HepG2 (cell line): ENCODE measurements around the gene LAMA5. TPM values are rescaled to one million over a fixed set of nuclear protein-coding genes. Genes with fewer than 3 reads are reported as not detected.

Experiments used
- CBX5 ChIP-seq: sonication (generic); formaldehyde crosslinking; IDR thresholded peaks from 2 replicates; pipeline ENCODE4 v1.4.0; 2020; ENCODE audit warnings: missing genetic modification reagents, borderline replicate concordance
- CENPX ChIP-seq: sonication (generic); formaldehyde crosslinking; IDR thresholded peaks from 2 replicates; pipeline ENCODE4 v1.9.0; 2021; ENCODE audit warnings: mild to moderate bottlenecking, missing genetic modification reagents, moderate library complexity
- FOXC1 ChIP-seq: sonication (generic); formaldehyde crosslinking; IDR thresholded peaks from 2 replicates; pipeline ENCODE4 v1.8.0; 2022; ENCODE audit warnings: mild to moderate bottlenecking, missing genetic modification reagents, borderline replicate concordance
- FOXO1 ChIP-seq: sonication (generic); formaldehyde crosslinking; IDR thresholded peaks from 2 replicates; pipeline ENCODE4 v1.4.0; 2020; ENCODE audit warnings: missing genetic modification reagents
- HDAC2 ChIP-seq: sonication (generic); formaldehyde crosslinking; IDR thresholded peaks from 2 replicates; pipeline ENCODE4 v1.4.0; 2020; ENCODE audit warnings: missing genetic modification reagents
- HES4 ChIP-seq: sonication (generic); formaldehyde crosslinking; IDR thresholded peaks from 2 replicates; pipeline ENCODE4 v1.9.0; 2021; ENCODE audit warnings: mild to moderate bottlenecking, missing genetic modification reagents, borderline replicate concordance
- MED8 ChIP-seq: sonication (generic); formaldehyde crosslinking; IDR thresholded peaks from 2 replicates; pipeline ENCODE4 v1.8.1; 2023; ENCODE audit warnings: mild to moderate bottlenecking, missing genetic modification reagents; ENCODE audit not compliant: insufficient replicate concordance
- MXD4 ChIP-seq: IDR thresholded peaks from 2 replicates; pipeline ENCODE4 v1.6.1; 2016; ENCODE audit warnings: mild to moderate bottlenecking, missing biosample characterization, missing genetic modification reagents
- POGZ ChIP-seq: sonication (generic); formaldehyde crosslinking; IDR thresholded peaks from 2 replicates; pipeline ENCODE4 v1.4.0; 2020; ENCODE audit warnings: mild to moderate bottlenecking, missing genetic modification reagents
- SCMH1 ChIP-seq: sonication (generic); formaldehyde crosslinking; IDR thresholded peaks from 2 replicates; pipeline ENCODE4 v1.9.0; 2021; ENCODE audit warnings: missing genetic modification reagents, mild to moderate bottlenecking, borderline replicate concordance
- SRY ChIP-seq: sonication (generic); formaldehyde crosslinking; IDR thresholded peaks from 2 replicates; pipeline ENCODE4 v1.8.0; 2022; ENCODE audit warnings: mild to moderate bottlenecking, missing genetic modification reagents
- TARDBP ChIP-seq: sonication (generic); formaldehyde crosslinking; IDR thresholded peaks from 2 replicates; pipeline ENCODE4 v1.8.0; 2022; ENCODE audit warnings: mild to moderate bottlenecking, missing genetic modification reagents
- ZNF12 ChIP-seq: sonication (generic); formaldehyde crosslinking; IDR thresholded peaks from 2 replicates; pipeline ENCODE4 v1.5.0; 2020; ENCODE audit warnings: missing genetic modification reagents
- ZNF234 ChIP-seq: sonication (generic); formaldehyde crosslinking; conservative IDR thresholded peaks from 2 replicates; pipeline ENCODE4 v1.5.1; 2020; ENCODE audit warnings: mild to moderate bottlenecking, missing genetic modification reagents
- ZNF317 ChIP-seq: sonication (generic); formaldehyde crosslinking; IDR thresholded peaks from 2 replicates; pipeline ENCODE4 v1.5.0; 2020; ENCODE audit warnings: mild to moderate bottlenecking, missing genetic modification reagents
- ZNF33B ChIP-seq: sonication (generic); formaldehyde crosslinking; IDR thresholded peaks from 2 replicates; pipeline ENCODE4 v1.5.1; 2020; ENCODE audit warnings: mild to moderate bottlenecking, missing genetic modification reagents
- ZNF44 ChIP-seq: sonication (generic); formaldehyde crosslinking; IDR thresholded peaks from 2 replicates; pipeline ENCODE4 v1.5.1; 2020; ENCODE audit warnings: mild to moderate bottlenecking, missing genetic modification reagents
- ZNF7 ChIP-seq: IDR thresholded peaks from 2 replicates; pipeline ENCODE4 v1.6.1; 2016; ENCODE audit warnings: missing biosample characterization, missing genetic modification reagents
- polyA plus RNA-seq, 8 experiments: library from polyadenylated mRNA; depleted of rRNA in 3 of 8; stranded (reverse) in 7 of 8; unstranded in 1 of 8; fragments of >200 nt; fragmentation: Illumina TruSeq in 4 of 8; extraction: Trizol in 4 of 8; gene quantifications; 2 replicates each; pipeline versions ENCODE4 v1.2.1 to v1.2.3, GENCODE V29; 2011 to 2016; ENCODE audit warnings: low read depth in 4 of 8, missing spikeins in 1 of 8, mixed read lengths in 1 of 8; ENCODE audit not compliant: insufficient read depth in 1 of 8
- total RNA-seq, 5 experiments: library from RNA; depleted of rRNA; stranded (reverse); fragments of >200 nt; fragmentation: Illumina TruSeq; extraction: Trizol; gene quantifications; 2 replicates each; pipeline ENCODE4 v1.2.3, GENCODE V29; 2016; ENCODE audit warnings: low read depth in 1 of 5
- TF ChIP-seq, protein P1 (sequence below): sonication (generic); formaldehyde crosslinking; IDR thresholded peaks from 2 replicates; pipeline ENCODE4 v1.8.1; 2023; ENCODE audit warnings: mild to moderate bottlenecking, moderate library complexity, missing genetic modification reagents
- TF ChIP-seq, protein P2 (sequence below): sonication (generic); formaldehyde crosslinking; IDR thresholded peaks from 2 replicates; pipeline ENCODE4 v1.9.0; 2021; ENCODE audit warnings: missing genetic modification reagents, borderline replicate concordance
- TF ChIP-seq, protein P3 (sequence below): sonication (generic); formaldehyde crosslinking; IDR thresholded peaks from 2 replicates; pipeline ENCODE4 v1.4.0; 2020; ENCODE audit warnings: missing genetic modification reagents
- TF ChIP-seq, protein P4 (sequence below): sonication (generic); formaldehyde crosslinking; IDR thresholded peaks from 2 replicates; pipeline ENCODE4 v1.5.0; 2020; ENCODE audit warnings: missing genetic modification reagents, mild to moderate bottlenecking, borderline replicate concordance

LAMA5 gene
- total and polyA plus RNA-seq, 2 of the 13 experiments (the other 11 are each of a cell fraction or from before 2014, with no cell fraction given) = 21.0 to 44.7 TPM

DNA sequence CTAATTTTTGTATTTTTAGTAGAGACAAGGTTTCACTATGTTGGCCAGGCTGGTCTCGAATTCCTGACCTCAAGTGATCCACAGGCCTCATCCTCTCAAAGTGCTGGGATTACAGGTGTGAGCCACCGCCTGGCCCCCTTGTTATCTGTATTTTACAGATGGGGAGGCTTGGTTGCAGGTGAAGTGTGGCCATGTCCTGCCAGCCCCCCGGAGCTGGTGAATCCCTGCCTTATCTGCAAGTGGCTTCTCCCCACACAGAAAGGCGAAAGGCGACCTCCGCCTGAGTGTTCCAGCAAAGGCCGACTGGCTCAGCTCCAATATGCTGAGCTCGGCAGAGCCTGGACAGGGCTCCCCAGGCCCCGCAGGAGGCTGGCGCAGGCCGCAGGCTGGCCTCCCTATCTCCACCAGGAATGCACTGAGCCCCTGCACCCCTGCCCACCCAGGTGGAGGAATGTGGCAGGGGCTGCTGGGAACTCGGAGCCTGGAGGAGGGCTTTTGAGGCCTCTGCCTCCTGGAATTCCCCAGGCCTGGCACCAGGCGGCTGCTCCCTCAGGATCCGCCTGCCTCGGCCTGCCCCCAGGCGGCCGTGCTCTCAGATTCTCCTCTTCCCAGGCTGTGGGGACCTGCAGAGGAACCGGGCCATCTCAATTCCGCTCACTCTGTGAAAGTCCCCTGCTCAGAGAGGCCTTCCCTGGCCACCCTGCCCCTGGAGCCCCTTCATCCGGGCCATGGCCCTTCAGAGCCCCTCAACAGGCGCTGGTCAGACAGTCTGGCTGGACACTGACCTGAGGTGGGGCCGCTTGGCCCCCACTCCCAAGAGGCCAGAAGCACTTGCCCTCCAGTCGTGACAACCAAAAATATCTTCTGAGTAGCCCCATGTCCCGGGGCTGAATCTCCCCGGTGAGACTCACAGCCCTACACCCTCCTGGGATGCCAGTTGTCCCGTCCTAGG, 9.3 kb upstream of the LAMA5 start (continued):
- TF ChIP-seq, protein P1, sequence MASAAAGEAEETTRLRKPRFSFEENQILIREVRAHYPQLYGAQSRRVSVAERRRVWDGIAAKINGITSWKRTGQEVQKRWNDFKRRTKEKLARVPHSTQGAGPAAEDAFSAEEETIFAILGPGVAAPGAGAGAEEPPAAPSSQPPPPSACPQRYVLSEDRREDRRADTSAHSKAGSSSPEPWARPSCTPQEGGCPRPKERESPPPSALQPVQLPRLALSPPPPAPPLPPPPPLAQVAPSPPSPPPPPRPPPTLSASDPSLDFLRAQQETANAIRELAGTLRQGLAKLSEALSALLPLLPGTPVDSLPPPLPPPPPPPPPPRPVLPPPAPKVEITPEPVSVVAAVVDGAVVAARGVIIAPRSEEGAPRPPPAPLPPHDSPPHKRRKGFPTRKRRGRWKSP (CRISPR knock-in tag) = peak; percentile 0; the same call in 1 of the 2 replicates
- TF ChIP-seq ZNF234 (CRISPR knock-in tag) (peak; percentile 86; the same call in 1 of the 2 replicates), HDAC2 (CRISPR knock-in tag) (no peak; the same call in none of the 2 replicates), TARDBP (peak; percentile 96), FOXC1 (CRISPR knock-in tag) (no peak; the same call in 1 of the 2 replicates), ZNF44 (CRISPR knock-in tag) (peak; percentile 72; the same call in 1 of the 2 replicates), SRY (CRISPR knock-in tag) (no peak), ZNF317 (CRISPR knock-in tag) (peak; percentile 87; the same call in 1 of the 2 replicates), MXD4 (CRISPR knock-in tag) (peak; percentile 88), HES4 (CRISPR knock-in tag) (no peak; the same call in 1 of the 2 replicates), ZNF33B (0 out of 2 replicates have a peak, but pooled peaks have one; percentile 43), ZNF12 (peak; percentile 75), FOXO1 (CRISPR knock-in tag) (peak; percentile 28), CENPX (CRISPR knock-in tag) (no peak), MED8 (CRISPR knock-in tag) (peak; percentile 80), CBX5 (CRISPR knock-in tag) (peak; percentile 65; the same call in 1 of the 2 replicates), POGZ (CRISPR knock-in tag) (no peak; the same call in none of the 2 replicates), ZNF7 (no peak), SCMH1 (no peak)
- TF ChIP-seq, protein P2, sequence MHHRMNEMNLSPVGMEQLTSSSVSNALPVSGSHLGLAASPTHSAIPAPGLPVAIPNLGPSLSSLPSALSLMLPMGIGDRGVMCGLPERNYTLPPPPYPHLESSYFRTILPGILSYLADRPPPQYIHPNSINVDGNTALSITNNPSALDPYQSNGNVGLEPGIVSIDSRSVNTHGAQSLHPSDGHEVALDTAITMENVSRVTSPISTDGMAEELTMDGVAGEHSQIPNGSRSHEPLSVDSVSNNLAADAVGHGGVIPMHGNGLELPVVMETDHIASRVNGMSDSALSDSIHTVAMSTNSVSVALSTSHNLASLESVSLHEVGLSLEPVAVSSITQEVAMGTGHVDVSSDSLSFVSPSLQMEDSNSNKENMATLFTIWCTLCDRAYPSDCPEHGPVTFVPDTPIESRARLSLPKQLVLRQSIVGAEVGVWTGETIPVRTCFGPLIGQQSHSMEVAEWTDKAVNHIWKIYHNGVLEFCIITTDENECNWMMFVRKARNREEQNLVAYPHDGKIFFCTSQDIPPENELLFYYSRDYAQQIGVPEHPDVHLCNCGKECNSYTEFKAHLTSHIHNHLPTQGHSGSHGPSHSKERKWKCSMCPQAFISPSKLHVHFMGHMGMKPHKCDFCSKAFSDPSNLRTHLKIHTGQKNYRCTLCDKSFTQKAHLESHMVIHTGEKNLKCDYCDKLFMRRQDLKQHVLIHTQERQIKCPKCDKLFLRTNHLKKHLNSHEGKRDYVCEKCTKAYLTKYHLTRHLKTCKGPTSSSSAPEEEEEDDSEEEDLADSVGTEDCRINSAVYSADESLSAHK (CRISPR knock-in tag) = no peak
- TF ChIP-seq, protein P3, sequence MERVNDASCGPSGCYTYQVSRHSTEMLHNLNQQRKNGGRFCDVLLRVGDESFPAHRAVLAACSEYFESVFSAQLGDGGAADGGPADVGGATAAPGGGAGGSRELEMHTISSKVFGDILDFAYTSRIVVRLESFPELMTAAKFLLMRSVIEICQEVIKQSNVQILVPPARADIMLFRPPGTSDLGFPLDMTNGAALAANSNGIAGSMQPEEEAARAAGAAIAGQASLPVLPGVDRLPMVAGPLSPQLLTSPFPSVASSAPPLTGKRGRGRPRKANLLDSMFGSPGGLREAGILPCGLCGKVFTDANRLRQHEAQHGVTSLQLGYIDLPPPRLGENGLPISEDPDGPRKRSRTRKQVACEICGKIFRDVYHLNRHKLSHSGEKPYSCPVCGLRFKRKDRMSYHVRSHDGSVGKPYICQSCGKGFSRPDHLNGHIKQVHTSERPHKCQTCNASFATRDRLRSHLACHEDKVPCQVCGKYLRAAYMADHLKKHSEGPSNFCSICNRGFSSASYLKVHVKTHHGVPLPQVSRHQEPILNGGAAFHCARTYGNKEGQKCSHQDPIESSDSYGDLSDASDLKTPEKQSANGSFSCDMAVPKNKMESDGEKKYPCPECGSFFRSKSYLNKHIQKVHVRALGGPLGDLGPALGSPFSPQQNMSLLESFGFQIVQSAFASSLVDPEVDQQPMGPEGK (CRISPR knock-in tag) = peak; percentile 95
- TF ChIP-seq, protein P4, sequence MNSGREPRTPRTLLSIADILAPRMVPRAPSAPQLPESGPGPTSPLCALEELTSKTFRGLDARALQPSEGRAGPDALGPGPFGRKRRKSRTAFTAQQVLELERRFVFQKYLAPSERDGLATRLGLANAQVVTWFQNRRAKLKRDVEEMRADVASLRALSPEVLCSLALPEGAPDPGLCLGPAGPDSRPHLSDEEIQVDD (CRISPR knock-in tag) = peak; percentile 41; the same call in 1 of the 2 replicates
